Calu3 (cell line): ENCODE measurements around the gene CBLN3. TPM values are rescaled to one million over a fixed set of nuclear protein-coding genes. Genes with fewer than 3 reads are reported as not detected.
"Not testable (repeated sequence)": the region's sequence is repeated elsewhere in the genome, so short reads cannot be mapped to it uniquely, and the experiment has no call there.

Experiments used
- BruUV-seq: library from RNA; stranded (reverse); fragments of 400-500 nt; replicated peaks from 2 replicates; lab custom pipeline; 2021; lab: Mats Ljungman, UMichigan
- CTCF ChIA-PET: fragments of 300-600 bp; sonication (Branson Sonifier 250); formaldehyde crosslinking; loops from one replicate; lab custom pipeline; 2022; ENCODE audit warnings: antibody characterized with exemption; lab: Charles Lee
- DNase-seq: peaks from one replicate; pipeline ENCODE4 v3.0.0; 2022
- H3K27ac Mint-ChIP-seq: one replicate; pipeline ENCODE4 v1.8.0; 2022; ENCODE audit warnings: mixed read lengths; ENCODE audit not compliant: unreplicated experiment
- H3K27me3 Mint-ChIP-seq: one replicate; pipeline ENCODE4 v1.8.0; 2022; ENCODE audit warnings: mixed read lengths; ENCODE audit not compliant: unreplicated experiment
- H3K36me3 Mint-ChIP-seq: one replicate; pipeline ENCODE4 v1.8.0; 2022; ENCODE audit warnings: mild to moderate bottlenecking, moderate library complexity, mixed read lengths; ENCODE audit not compliant: insufficient read depth, unreplicated experiment
- H3K4me1 Mint-ChIP-seq: one replicate; pipeline ENCODE4 v1.8.0; 2022; ENCODE audit warnings: mild to moderate bottlenecking, low read depth, mixed read lengths; ENCODE audit not compliant: unreplicated experiment
- H3K4me3 Mint-ChIP-seq: one replicate; pipeline ENCODE4 v1.8.0; 2022; ENCODE audit warnings: mild to moderate bottlenecking, low read depth, moderate library complexity, mixed read lengths; ENCODE audit not compliant: unreplicated experiment
- H3K9me3 Mint-ChIP-seq: one replicate; pipeline ENCODE4 v1.8.0; 2022; ENCODE audit warnings: low read depth, mixed read lengths; ENCODE audit not compliant: unreplicated experiment
- intact Hi-C: fragments of 100-400 bp; cut with micrococcal nuclease; formaldehyde crosslinking; loops from one replicate; pipeline ENCODE4 v1.10.0; 2022; ENCODE audit not compliant: unreplicated experiment
- total RNA-seq: library from RNA; stranded (reverse); gene quantifications from 2 replicates; pipeline ENCODE4 v1.2.3, GENCODE V29; 2022
- TF ChIP-seq, protein P1 (sequence below): fragments of 200-600 bp; IDR thresholded peaks from one replicate; pipeline ENCODE4 v1.8.0; 2022; ENCODE audit warnings: antibody characterized with exemption; ENCODE audit not compliant: unreplicated experiment

CBLN3 gene
- total RNA-seq, 1 experiment from 2014 or later: 0.99 TPM

DNA sequence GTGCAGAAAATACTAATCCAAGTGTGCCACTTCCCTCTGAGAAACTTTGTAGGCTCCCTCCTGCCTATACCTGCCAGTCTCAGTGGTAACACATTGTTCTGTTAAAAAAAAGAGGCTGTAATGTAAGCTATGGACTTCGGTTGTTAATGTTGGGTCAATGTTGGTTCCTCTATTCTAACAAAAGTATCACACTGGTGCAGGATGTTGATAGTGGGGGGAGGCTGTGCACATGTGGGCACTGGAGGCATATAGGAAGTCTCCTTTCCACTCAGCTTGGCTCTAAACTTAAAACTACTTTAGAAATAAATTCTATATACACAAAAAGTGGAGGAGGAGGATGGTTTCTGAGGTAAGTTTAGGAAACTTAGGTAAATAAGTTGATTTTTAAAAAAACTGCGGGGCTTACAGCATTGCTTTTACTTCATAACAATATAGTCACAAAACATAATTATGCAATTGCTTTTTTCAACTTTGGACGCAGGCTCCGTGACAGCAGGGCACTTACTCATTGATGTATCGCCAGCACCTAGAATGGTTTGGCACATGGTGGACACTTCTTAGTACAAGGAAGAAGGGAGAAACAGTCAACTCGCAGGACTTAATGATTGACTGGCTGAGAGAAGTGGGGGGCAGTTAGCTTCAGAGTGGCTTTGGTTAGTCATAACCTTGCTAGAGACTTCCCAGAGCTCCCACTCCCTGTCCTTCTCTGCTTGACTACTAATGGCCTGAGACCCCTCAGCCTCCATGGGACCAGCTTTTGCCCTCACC lies 38.6 kb downstream of the CBLN3 start:
- H3K4me1 Mint-ChIP-seq: peaks cover 37% of the 10 kb centered on the region
- TF ChIP-seq, protein P1, sequence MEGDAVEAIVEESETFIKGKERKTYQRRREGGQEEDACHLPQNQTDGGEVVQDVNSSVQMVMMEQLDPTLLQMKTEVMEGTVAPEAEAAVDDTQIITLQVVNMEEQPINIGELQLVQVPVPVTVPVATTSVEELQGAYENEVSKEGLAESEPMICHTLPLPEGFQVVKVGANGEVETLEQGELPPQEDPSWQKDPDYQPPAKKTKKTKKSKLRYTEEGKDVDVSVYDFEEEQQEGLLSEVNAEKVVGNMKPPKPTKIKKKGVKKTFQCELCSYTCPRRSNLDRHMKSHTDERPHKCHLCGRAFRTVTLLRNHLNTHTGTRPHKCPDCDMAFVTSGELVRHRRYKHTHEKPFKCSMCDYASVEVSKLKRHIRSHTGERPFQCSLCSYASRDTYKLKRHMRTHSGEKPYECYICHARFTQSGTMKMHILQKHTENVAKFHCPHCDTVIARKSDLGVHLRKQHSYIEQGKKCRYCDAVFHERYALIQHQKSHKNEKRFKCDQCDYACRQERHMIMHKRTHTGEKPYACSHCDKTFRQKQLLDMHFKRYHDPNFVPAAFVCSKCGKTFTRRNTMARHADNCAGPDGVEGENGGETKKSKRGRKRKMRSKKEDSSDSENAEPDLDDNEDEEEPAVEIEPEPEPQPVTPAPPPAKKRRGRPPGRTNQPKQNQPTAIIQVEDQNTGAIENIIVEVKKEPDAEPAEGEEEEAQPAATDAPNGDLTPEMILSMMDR: no peak
- CTCF ChIA-PET: interaction anchor here (0.7 to 1.6 kb wide), 3 partner anchors 40 to 58 kb away, joined by 4 to 13 read pairs (median 12); no protein-coding TSS in a partner anchor
- H3K4me3 Mint-ChIP-seq: peak overlapping the region; percentile 55
- peak overlapping the region; percentile 95 for H3K27ac Mint-ChIP-seq
- no TSS peak for BruUV-seq
- H3K36me3 Mint-ChIP-seq: peaks cover 21% of the 10 kb centered on the region
- intact Hi-C loops: no loop called here
- no peaks in the 10 kb centered on the region for H3K27me3 Mint-ChIP-seq
- no peaks in the 10 kb centered on the region for H3K9me3 Mint-ChIP-seq
- DNase-seq: no peak

DNA sequence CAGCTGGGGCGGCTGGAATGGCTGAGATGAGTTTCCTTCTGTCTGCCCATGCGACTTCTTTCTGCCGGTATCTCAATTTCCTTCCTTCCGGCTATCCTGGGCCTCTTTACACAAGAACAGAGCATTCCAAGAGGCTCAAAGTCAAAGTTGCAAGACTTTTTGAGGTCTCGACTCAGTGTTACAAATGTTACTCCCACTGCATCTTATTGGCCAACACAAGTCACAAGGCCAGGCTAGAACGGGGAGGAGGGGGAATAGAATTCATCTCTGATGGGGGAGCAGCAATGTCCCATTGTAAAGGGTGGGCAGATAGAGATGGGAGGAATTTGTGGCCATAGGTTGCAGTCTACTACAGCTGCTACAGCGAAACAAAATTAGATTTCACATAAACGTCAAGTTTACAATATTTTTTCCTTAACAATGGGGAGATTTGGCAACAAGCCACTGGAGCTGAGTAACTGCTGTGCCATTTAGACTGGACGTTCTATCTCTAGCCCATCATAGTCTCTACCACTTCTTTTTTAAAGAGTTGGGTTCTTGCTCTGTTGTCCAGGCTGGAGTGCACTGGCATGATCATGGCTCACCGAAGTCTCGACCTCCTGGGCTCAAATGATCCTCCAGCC lies 40.1 kb downstream of the CBLN3 start:
- CTCF ChIA-PET: interaction anchor here (0.6 to 1.6 kb wide), 3 partner anchors 23 to 1211 kb away, joined by 3 to 6 read pairs (median 3); no protein-coding TSS in a partner anchor
- Mint-ChIP-seq H3K36me3 (peaks cover 21% of the 10 kb centered on the region), H3K9me3 (no peaks in the 10 kb centered on the region), H3K4me1 (peaks cover 37% of the 10 kb centered on the region), H3K4me3 (no peak overlapping the region), H3K27me3 (no peaks in the 10 kb centered on the region), H3K27ac (no peak overlapping the region)
- TF ChIP-seq, protein P1: no peak
- BruUV-seq: no TSS peak
- no peak for DNase-seq
- intact Hi-C loops: no loop called here

DNA sequence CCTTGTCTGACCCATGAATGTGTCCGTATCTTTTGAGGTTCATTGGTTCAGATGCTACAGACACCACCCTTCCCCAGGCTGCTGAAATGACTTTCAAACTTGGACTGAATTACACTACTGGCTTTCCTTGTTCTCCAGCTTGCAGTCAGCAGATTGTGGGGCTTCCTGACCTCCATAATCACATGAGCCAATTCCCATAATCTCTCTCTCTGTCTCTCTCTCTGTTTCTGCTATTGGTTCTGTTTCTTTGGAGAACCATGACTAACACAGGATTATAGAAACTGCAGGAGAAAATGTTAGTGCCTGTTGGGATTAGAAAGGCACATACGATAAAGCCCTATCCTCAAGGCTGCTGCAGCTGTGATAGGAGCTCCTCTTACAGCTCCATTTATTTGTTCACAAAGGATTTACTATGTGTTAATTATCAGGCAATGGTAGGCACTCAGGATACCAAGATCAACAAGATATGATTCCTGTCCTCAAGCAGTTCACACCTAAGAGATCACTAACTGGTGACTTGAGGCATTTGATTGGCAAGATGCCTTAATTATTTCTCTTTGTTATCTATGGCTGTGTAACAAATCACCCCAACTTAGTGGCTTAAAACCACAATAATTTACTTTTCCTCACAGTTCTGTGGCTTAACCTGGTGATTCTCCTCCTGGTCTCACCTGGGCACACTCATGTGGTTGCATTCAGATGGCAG lies 40.8 kb downstream of the CBLN3 start:
- H3K9me3 Mint-ChIP-seq: no peaks in the 10 kb centered on the region
- CTCF ChIA-PET: interaction anchor here (1.6 kb wide), 1 partner anchor 22 kb away, joined by 6 read pairs; no protein-coding TSS in a partner anchor
- H3K27me3 Mint-ChIP-seq: no peaks in the 10 kb centered on the region
- no peak for DNase-seq
- no TSS peak for BruUV-seq
- TF ChIP-seq, protein P1: no peak
- H3K4me1 Mint-ChIP-seq: peaks cover 37% of the 10 kb centered on the region
- H3K4me3 Mint-ChIP-seq: no peak overlapping the region
- intact Hi-C loops: no loop called here
- H3K36me3 Mint-ChIP-seq: peaks cover 21% of the 10 kb centered on the region
- no peak overlapping the region for H3K27ac Mint-ChIP-seq

- H3K4me3 Mint-ChIP-seq, H3K9me3 Mint-ChIP-seq, BruUV-seq, H3K27ac Mint-ChIP-seq, intact Hi-C loops, CTCF ChIA-PET, DNase-seq, H3K27me3 Mint-ChIP-seq: not testable (repeated sequence)
- Mint-ChIP-seq H3K4me1 (peaks cover 30% of the 10 kb centered on the region), H3K36me3 (peaks cover 16% of the 10 kb centered on the region)
Measured at GRCh38 chr14:24387579-24387978, 41.9 kb downstream of the CBLN3 start.
